Measurements from ENCODE around the gene CDH4.

DNA sequence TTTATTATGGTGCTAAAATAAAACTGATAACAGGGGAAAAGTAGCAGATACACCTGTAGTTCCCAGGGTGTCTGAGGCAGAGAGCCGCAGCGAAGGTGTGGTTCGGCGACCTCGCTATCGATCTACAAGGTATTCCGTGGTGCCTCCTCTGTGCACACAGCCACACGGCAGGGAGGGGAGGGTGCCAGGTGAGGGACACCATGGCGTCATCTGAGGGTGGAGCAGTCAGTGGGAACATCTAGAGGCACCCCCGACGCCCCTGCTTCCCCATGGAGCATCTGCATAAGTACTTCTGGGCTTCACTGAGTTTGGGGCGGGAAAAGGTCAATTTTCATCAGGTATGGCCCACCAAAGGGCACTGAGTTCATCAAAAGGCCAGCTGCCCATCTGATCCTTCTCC is 570.3 kb downstream of the CDH4 start:
- TF ChIP-seq, protein P1, sequence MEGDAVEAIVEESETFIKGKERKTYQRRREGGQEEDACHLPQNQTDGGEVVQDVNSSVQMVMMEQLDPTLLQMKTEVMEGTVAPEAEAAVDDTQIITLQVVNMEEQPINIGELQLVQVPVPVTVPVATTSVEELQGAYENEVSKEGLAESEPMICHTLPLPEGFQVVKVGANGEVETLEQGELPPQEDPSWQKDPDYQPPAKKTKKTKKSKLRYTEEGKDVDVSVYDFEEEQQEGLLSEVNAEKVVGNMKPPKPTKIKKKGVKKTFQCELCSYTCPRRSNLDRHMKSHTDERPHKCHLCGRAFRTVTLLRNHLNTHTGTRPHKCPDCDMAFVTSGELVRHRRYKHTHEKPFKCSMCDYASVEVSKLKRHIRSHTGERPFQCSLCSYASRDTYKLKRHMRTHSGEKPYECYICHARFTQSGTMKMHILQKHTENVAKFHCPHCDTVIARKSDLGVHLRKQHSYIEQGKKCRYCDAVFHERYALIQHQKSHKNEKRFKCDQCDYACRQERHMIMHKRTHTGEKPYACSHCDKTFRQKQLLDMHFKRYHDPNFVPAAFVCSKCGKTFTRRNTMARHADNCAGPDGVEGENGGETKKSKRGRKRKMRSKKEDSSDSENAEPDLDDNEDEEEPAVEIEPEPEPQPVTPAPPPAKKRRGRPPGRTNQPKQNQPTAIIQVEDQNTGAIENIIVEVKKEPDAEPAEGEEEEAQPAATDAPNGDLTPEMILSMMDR (IDR thresholded peaks at IDR 0.05; ENCODE audit: insufficient read depth, low read length, poor library complexity, severe bottlenecking): no peak
- TF ChIP-seq EZH2phosphoT487 (conservative IDR thresholded peaks at IDR 0.05; ENCODE audit: low read length): no peak
